Mammary epithelial cell (primary cell): Measurements from ENCODE around the gene EYS.

ENCODE experiments used
- EZH2 ChIP-seq: IDR thresholded peaks from 2 replicates; pipeline ENCODE4 v1.6.1; 2012; ENCODE audit warnings: low read length, inconsistent platforms, borderline replicate concordance
- TF ChIP-seq, protein P1 (sequence below), 2 donors: IDR thresholded peaks in 1 of 2; conservative IDR thresholded peaks in 1 of 2; 2 replicates each; pipeline ENCODE4 v1.5.1; 2011 to 2012; ENCODE audit warnings: inconsistent platforms in 2 of 2, low read length in 2 of 2, mild to moderate bottlenecking in 2 of 2, control low read depth in 1 of 2, low read depth in 1 of 2; ENCODE audit not compliant: insufficient read depth in 1 of 2; ENCODE audit errors: extremely low read depth in 1 of 2

GRCh38 chr6:63713332-63713731 is 1993.7 kb downstream of the EYS start:
- TF ChIP-seq, protein P1, sequence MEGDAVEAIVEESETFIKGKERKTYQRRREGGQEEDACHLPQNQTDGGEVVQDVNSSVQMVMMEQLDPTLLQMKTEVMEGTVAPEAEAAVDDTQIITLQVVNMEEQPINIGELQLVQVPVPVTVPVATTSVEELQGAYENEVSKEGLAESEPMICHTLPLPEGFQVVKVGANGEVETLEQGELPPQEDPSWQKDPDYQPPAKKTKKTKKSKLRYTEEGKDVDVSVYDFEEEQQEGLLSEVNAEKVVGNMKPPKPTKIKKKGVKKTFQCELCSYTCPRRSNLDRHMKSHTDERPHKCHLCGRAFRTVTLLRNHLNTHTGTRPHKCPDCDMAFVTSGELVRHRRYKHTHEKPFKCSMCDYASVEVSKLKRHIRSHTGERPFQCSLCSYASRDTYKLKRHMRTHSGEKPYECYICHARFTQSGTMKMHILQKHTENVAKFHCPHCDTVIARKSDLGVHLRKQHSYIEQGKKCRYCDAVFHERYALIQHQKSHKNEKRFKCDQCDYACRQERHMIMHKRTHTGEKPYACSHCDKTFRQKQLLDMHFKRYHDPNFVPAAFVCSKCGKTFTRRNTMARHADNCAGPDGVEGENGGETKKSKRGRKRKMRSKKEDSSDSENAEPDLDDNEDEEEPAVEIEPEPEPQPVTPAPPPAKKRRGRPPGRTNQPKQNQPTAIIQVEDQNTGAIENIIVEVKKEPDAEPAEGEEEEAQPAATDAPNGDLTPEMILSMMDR (conservative IDR thresholded peaks at IDR 0.05 in 1 of 2, IDR thresholded peaks at IDR 0.05 in 1 of 2; ENCODE audit: extremely low read depth in 1 of 2, insufficient read depth in 1 of 2, low read depth in 1 of 2, low read length in 2 of 2), result no peak
- no peak for TF ChIP-seq EZH2
